ENCODE results near the gene SESN3. TPM values are rescaled to one million over a fixed set of nuclear protein-coding genes. Genes with fewer than 3 reads are reported as not detected.

SESN3 gene
- polyA plus RNA-seq, 1 of the 3 experiments (the other 2 are of a cell fraction) = 1.7 TPM

DNA sequence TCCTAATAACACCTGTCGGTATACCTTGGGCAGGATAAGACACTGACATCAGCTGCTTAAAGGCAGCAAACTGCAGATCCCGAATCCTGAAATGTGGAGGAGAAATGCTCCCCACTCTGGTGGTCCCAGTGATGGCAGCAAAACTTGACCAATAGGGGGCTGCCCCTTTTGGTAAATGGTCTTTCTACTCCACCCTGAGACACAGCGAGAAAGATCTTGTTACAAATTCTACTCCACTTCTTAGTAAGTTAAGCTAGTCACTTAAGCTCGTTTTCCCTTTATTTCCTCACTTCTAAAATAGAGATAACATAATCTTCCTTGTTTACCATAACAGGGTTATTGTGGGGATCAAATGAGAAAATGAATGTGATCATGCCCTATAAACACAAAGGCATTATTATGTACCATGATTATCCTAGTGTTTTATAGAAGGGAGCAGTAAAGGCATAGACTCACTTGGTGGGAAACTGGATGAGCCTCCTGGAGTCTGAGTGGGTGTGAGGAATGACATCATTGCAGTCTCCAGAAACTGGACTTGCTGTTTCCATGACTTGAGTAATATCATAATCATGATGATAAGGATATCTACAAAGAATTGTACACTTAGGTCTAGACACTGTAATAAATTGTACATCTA lies 90.5 kb downstream of the SESN3 start:
- H3K9me3 ChIP-seq = no peaks in the 10 kb centered on the region
- H3K9ac ChIP-seq = no peak overlapping the region
- no peak overlapping the region for H3K27ac ChIP-seq (ENCODE audit: low read depth in 2 of 2, low read length in 1 of 2)
- H3K36me3 ChIP-seq (replicated peaks in 1 of 2; ENCODE audit: control insufficient read depth in 1 of 2, insufficient read depth in 2 of 2, low read length in 1 of 2) = no peaks in the 10 kb centered on the region
- H4K20me1 ChIP-seq (ENCODE audit: insufficient read depth) = no peaks in the 10 kb centered on the region
- ChIA-PET POLR2A (no interaction called here), CTCF (interaction anchor here (1.3 kb wide), 1 partner anchor 19 kb away, joined by 3 read pairs; no protein-coding TSS in a partner anchor)
- H2AFZ ChIP-seq (ENCODE audit: low read depth) = no peak overlapping the region
- H3K4me3 ChIP-seq (ENCODE audit: low read depth in 2 of 2, low read length in 1 of 2) = no peak overlapping the region
- DNase-seq = no peak
- TF ChIP-seq EZH2phosphoT487 (IDR thresholded peaks at IDR 0.05; ENCODE audit: borderline replicate concordance, low read depth) (no peak), SIN3A (IDR thresholded peaks at IDR 0.05; ENCODE audit: borderline replicate concordance, low read depth, low read length) (no peak), YY1 (IDR thresholded peaks at IDR 0.05; ENCODE audit: low read depth) (no peak), FOSL2 (IDR thresholded peaks at IDR 0.05; ENCODE audit: borderline replicate concordance, low read depth) (no peak), NFIC (IDR thresholded peaks at IDR 0.05; ENCODE audit: borderline replicate concordance) (no peak), MEF2A (IDR thresholded peaks at IDR 0.05; ENCODE audit: borderline replicate concordance, low read depth) (no peak), POLR2AphosphoS5 (IDR thresholded peaks at IDR 0.05; ENCODE audit: low read depth, low read length) (no peak), RAD21 (IDR thresholded peaks at IDR 0.05; ENCODE audit: low read length) (no peak), RCOR1 (IDR thresholded peaks at IDR 0.05; ENCODE audit: low read length) (no peak), TAF1 (IDR thresholded peaks at IDR 0.05; ENCODE audit: borderline replicate concordance, low read depth, low read length) (no peak), EP300 (IDR thresholded peaks at IDR 0.05; ENCODE audit: borderline replicate concordance in 1 of 2, low read depth in 1 of 2, low read length in 1 of 2) (no peak), JUND (IDR thresholded peaks at IDR 0.05) (no peak), SMC3 (IDR thresholded peaks at IDR 0.05; ENCODE audit: low read depth, low read length) (no peak), MXI1 (IDR thresholded peaks at IDR 0.05; ENCODE audit: low read depth, low read length) (no peak), RXRA (IDR thresholded peaks at IDR 0.05; ENCODE audit: borderline replicate concordance, low read depth) (no peak)
- TF ChIP-seq, protein P1, sequence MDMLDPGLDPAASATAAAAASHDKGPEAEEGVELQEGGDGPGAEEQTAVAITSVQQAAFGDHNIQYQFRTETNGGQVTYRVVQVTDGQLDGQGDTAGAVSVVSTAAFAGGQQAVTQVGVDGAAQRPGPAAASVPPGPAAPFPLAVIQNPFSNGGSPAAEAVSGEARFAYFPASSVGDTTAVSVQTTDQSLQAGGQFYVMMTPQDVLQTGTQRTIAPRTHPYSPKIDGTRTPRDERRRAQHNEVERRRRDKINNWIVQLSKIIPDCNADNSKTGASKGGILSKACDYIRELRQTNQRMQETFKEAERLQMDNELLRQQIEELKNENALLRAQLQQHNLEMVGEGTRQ (IDR thresholded peaks at IDR 0.05; ENCODE audit: borderline replicate concordance, low read depth, low read length) = no peak
- TF ChIP-seq, protein P2, sequence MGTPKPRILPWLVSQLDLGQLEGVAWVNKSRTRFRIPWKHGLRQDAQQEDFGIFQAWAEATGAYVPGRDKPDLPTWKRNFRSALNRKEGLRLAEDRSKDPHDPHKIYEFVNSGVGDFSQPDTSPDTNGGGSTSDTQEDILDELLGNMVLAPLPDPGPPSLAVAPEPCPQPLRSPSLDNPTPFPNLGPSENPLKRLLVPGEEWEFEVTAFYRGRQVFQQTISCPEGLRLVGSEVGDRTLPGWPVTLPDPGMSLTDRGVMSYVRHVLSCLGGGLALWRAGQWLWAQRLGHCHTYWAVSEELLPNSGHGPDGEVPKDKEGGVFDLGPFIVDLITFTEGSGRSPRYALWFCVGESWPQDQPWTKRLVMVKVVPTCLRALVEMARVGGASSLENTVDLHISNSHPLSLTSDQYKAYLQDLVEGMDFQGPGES (IDR thresholded peaks at IDR 0.05; ENCODE audit: low read depth, low read length) = no peak
- H3K27me3 ChIP-seq (ENCODE audit: insufficient read depth) = no peaks in the 10 kb centered on the region
- H3K9me2 ChIP-seq = no peaks in the 10 kb centered on the region
- H3K4me1 ChIP-seq (ENCODE audit: control insufficient read depth in 1 of 2, insufficient read depth in 2 of 2, low read depth in 1 of 2, low read length in 1 of 2) = peaks cover 0 to 7% of the 10 kb centered on the region in 2 experiments; a peak in 3 of 4 replicates
- H3K4me2 ChIP-seq = no peak overlapping the region
- H3F3A ChIP-seq (replicated peaks; ENCODE audit: insufficient read depth) = peaks cover 6% of the 10 kb centered on the region
- H3K79me2 ChIP-seq (ENCODE audit: insufficient read depth) = no peaks in the 10 kb centered on the region
- 96% methylated on average over 4 of the region's 4 CpGs for WGBS (ENCODE audit: low lambda C conversion rate)

Measured in SK-N-SH (cell line).